ENCODE measurements around the gene MSI2. TPM values are rescaled to one million over a fixed set of nuclear protein-coding genes. Genes with fewer than 3 reads are reported as not detected.
A peak's percentile ranks its signal among the peaks of the same experiment; 100 is the strongest.

MSI2 gene
- total RNA-seq, 2 experiments from 2014 or later, result 131 to 164 TPM

DNA sequence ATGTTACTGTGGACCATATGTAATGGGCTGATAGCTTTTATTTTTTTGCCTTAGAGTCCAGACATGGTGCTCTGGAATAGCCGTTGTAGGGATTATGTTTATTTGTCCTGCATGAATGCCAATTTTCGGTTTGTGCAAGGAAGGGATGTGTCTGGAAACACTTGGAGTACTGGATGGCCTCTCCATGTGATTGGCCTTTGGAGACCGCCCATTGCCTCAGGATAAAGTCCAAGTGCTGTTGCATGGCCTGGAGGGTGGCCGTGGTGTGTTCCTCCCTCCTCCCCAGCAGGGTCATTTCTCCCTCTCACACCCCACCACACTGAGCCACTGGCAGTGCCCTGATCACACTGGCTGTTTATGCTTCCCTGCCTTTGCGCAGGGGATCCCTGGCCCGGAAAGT, 93.9 kb downstream of the MSI2 start:
- intact Hi-C loops (cut with micrococcal nuclease; ENCODE audit: unreplicated experiment), result no loop called here
- Histone ChIP-seq H4K20me1 (ENCODE audit: insufficient read depth, low read length) (no peaks in the 10 kb centered on the region), H2AFZ (ENCODE audit: low read length) (no peak overlapping the region), H3K4me1 (ENCODE audit: insufficient read depth, low read length, poor library complexity, severe bottlenecking) (peaks cover 41% of the 10 kb centered on the region), H3K9me2 (ENCODE audit: insufficient read depth, low read length) (no peaks in the 10 kb centered on the region), H3K9me3 (ENCODE audit: low read length) (no peaks in the 10 kb centered on the region), H3K4me3 (ENCODE audit: low read depth, low read length, poor library complexity, severe bottlenecking) (no peak overlapping the region), H3K27ac (ENCODE audit: low read depth, low read length, poor library complexity, severe bottlenecking) (no peak overlapping the region), H3K4me2 (ENCODE audit: low read length) (no peak overlapping the region), H3K36me3 (ENCODE audit: insufficient read depth, low read length) (peaks cover 59% of the 10 kb centered on the region), H3K79me2 (ENCODE audit: insufficient read depth, low read depth, low read length) (peaks cover 19% of the 10 kb centered on the region; the same call in 1 of the 2 replicates)
- TF ChIP-seq, protein P1, sequence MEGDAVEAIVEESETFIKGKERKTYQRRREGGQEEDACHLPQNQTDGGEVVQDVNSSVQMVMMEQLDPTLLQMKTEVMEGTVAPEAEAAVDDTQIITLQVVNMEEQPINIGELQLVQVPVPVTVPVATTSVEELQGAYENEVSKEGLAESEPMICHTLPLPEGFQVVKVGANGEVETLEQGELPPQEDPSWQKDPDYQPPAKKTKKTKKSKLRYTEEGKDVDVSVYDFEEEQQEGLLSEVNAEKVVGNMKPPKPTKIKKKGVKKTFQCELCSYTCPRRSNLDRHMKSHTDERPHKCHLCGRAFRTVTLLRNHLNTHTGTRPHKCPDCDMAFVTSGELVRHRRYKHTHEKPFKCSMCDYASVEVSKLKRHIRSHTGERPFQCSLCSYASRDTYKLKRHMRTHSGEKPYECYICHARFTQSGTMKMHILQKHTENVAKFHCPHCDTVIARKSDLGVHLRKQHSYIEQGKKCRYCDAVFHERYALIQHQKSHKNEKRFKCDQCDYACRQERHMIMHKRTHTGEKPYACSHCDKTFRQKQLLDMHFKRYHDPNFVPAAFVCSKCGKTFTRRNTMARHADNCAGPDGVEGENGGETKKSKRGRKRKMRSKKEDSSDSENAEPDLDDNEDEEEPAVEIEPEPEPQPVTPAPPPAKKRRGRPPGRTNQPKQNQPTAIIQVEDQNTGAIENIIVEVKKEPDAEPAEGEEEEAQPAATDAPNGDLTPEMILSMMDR (conservative IDR thresholded peaks at IDR 0.05; ENCODE audit: low read length), result no peak
- TF ChIP-seq EZH2phosphoT487 (IDR thresholded peaks at IDR 0.05; ENCODE audit: borderline replicate concordance, low read depth, low read length), result no peak
- CTCF ChIA-PET (ENCODE audit: unreplicated experiment), result no interaction called here
- POLR2A ChIA-PET, result interaction anchor here (0.6 kb wide), 2 partner anchors 17 to 1908 kb away, joined by 3 to 4 read pairs; no protein-coding TSS in a partner anchor
- BruUV-seq (replicated peaks), result no TSS peak
- no peak for DNase-seq (ENCODE audit: low spot score)

DNA sequence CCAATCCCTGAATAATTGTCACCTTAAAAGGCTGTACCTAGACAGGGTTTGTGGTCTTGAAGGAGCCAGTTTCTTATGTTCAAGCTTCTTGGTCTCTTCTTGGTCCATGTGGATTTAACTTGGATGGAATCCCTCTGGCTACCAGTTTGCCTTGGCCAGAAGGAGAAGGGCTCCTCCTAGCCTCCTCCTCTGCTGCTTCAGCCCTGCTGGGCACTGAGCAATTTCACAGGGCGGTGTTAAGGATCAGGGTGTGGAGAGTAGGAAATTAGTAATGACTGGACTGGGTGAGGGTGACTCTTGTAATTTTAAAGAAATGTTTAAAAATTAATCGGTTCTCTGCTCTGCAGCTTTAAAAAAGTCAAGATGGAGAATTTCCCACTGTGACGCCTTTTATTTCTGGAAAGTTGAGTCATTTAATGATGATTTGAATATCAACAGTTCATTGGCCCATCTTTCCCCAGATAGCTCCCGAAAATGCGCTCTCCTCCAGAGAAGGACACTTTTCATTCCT, 96.4 kb downstream of the MSI2 start:
- intact Hi-C loops (cut with micrococcal nuclease; ENCODE audit: unreplicated experiment), result no loop called here
- H4K20me1 ChIP-seq (ENCODE audit: insufficient read depth, low read length), result no peaks in the 10 kb centered on the region
- CTCF ChIA-PET (ENCODE audit: unreplicated experiment), result no interaction called here
- H2AFZ ChIP-seq (ENCODE audit: low read length), result no peak overlapping the region
- BruUV-seq (replicated peaks), result no TSS peak
- no peak for TF ChIP-seq EZH2phosphoT487 (IDR thresholded peaks at IDR 0.05; ENCODE audit: borderline replicate concordance, low read depth, low read length)
- H3K27ac ChIP-seq (ENCODE audit: low read depth, low read length, poor library complexity, severe bottlenecking), result no peak overlapping the region
- H3K79me2 ChIP-seq (ENCODE audit: insufficient read depth, low read depth, low read length), result peaks cover 23% of the 10 kb centered on the region; the same call in 1 of the 2 replicates
- no peak for DNase-seq (ENCODE audit: low spot score)
- H3K9me2 ChIP-seq (ENCODE audit: insufficient read depth, low read length), result no peaks in the 10 kb centered on the region
- POLR2A ChIA-PET, result interaction anchor here (0.5 to 1.5 kb wide), 3 partner anchors 11 to 93 kb away, joined by 3 to 4 read pairs (median 3); no protein-coding TSS in a partner anchor
- H3K9me3 ChIP-seq (ENCODE audit: low read length), result no peaks in the 10 kb centered on the region
- peaks cover 65% of the 10 kb centered on the region for H3K4me1 ChIP-seq (ENCODE audit: insufficient read depth, low read length, poor library complexity, severe bottlenecking)
- peaks cover 57% of the 10 kb centered on the region for H3K36me3 ChIP-seq (ENCODE audit: insufficient read depth, low read length)
- H3K4me2 ChIP-seq (ENCODE audit: low read length), result no peak overlapping the region
- no peak overlapping the region for H3K4me3 ChIP-seq (ENCODE audit: low read depth, low read length, poor library complexity, severe bottlenecking)

DNA sequence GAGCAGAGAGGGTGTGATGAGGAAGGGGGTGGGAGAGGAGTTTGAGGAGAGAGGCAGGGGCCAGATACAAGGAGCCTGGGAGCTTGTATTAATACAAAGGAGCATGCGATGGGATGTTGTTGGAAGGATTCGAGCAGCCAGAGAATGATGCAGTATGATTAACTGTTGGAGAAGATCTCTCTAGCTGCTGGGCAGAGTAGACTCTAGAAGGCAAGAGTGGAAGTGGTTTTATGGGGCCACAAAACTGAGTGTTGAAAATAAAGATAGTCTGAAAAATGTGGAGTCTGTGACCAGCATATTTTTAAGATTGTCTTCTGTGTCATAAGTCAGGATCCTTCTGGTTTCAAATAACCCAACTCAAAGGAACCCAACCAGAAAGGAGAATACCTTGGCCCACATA, 98.3 kb downstream of the MSI2 start:
- peak overlapping the region; percentile 62 for H3K4me3 ChIP-seq (ENCODE audit: low read depth, low read length, poor library complexity, severe bottlenecking)
- ChIA-PET CTCF (ENCODE audit: unreplicated experiment) (interaction anchor here (0.5 kb wide), 1 partner anchor 85 kb away, joined by 7 read pairs; no protein-coding TSS in a partner anchor), POLR2A (interaction anchor here (0.6 to 5.6 kb wide), 4 partner anchors 9 to 98 kb away, joined by 3 to 43 read pairs (median 6); no protein-coding TSS in a partner anchor)
- peak overlapping the region; percentile 97 for H3K4me2 ChIP-seq (ENCODE audit: low read length)
- BruUV-seq (replicated peaks), result no TSS peak
- H2AFZ ChIP-seq (ENCODE audit: low read length), result no peak overlapping the region
- no peaks in the 10 kb centered on the region for H3K9me2 ChIP-seq (ENCODE audit: insufficient read depth, low read length)
- peaks cover 37% of the 10 kb centered on the region for H3K36me3 ChIP-seq (ENCODE audit: insufficient read depth, low read length)
- intact Hi-C loops (cut with micrococcal nuclease; ENCODE audit: unreplicated experiment), result loop anchor here (5.0 kb wide), 2 partner anchors 48 to 112 kb away; no protein-coding TSS in a partner anchor
- peaks cover 79% of the 10 kb centered on the region for H3K4me1 ChIP-seq (ENCODE audit: insufficient read depth, low read length, poor library complexity, severe bottlenecking)
- peaks cover 37% of the 10 kb centered on the region; the same call in 1 of the 2 replicates for H3K79me2 ChIP-seq (ENCODE audit: insufficient read depth, low read depth, low read length)
- peak; percentile 39 for DNase-seq (ENCODE audit: low spot score)
- no peaks in the 10 kb centered on the region for H4K20me1 ChIP-seq (ENCODE audit: insufficient read depth, low read length)
- peak overlapping the region; percentile 100 for H3K27ac ChIP-seq (ENCODE audit: low read depth, low read length, poor library complexity, severe bottlenecking)
- TF ChIP-seq, protein P1 (conservative IDR thresholded peaks at IDR 0.05; ENCODE audit: low read length), result no peak
- no peaks in the 10 kb centered on the region for H3K9me3 ChIP-seq (ENCODE audit: low read length)
